ENCODE measurements around the gene EFNA5. TPM values are rescaled to one million over a fixed set of nuclear protein-coding genes. Genes with fewer than 3 reads are reported as not detected.

The EFNA5 gene
- total RNA-seq, 3 donors from 2014 or later (not counting 1 experiment from before 2014, with no cell fraction given), result 2.2 to 8.1 (median 4.3) TPM

GRCh38 chr5:107630184-107630583, 40.6 kb downstream of the EFNA5 start:
- Histone ChIP-seq H3K27ac (ENCODE audit: low read length) (no peak overlapping the region), H3K4me1 (ENCODE audit: control insufficient read depth, insufficient read depth, low read length) (no peaks in the 10 kb centered on the region), H3K27me3 (ENCODE audit: control insufficient read depth, insufficient read depth, low read length) (no peaks in the 10 kb centered on the region), H3K36me3 (ENCODE audit: control insufficient read depth, insufficient read depth, low read length) (no peaks in the 10 kb centered on the region), H3K9me3 (ENCODE audit: control insufficient read depth, insufficient read depth, low read length) (no peaks in the 10 kb centered on the region), H3K4me3 (ENCODE audit: low read length) (no peak overlapping the region)
- Mint-ChIP-seq H3K36me3 (no peaks in the 10 kb centered on the region), H3K9me3 (no peaks in the 10 kb centered on the region), H3K4me3 (no peak overlapping the region), H3K27ac (no peak overlapping the region), H3K27me3 (ENCODE audit: low read depth in 2 of 2) (peaks cover 4 to 38% of the 10 kb centered on the region in 2 donors), H3K4me1 (peaks cover 0 to 5% of the 10 kb centered on the region in 2 donors)
- intact Hi-C loops (cut with micrococcal nuclease), result no loop called here
- ATAC-seq (no peak), DNase-seq (no peak)
- no peak for TF ChIP-seq CTCF (IDR thresholded peaks at IDR 0.05)
- WGBS (ENCODE audit: insufficient coverage), result 95% methylated on average over 2 of the region's 2 CpGs

GRCh38 chr5:107624235-107624634, 46.5 kb downstream of the EFNA5 start:
- H3K36me3 Mint-ChIP-seq, result no peaks in the 10 kb centered on the region
- no peaks in the 10 kb centered on the region for H3K4me1 Mint-ChIP-seq
- WGBS (ENCODE audit: insufficient coverage), result 85% methylated on average over 1 of the region's 1 CpG
- DNase-seq (no peak), ATAC-seq (no peak)
- H3K4me3 ChIP-seq (ENCODE audit: low read length), result no peak overlapping the region
- no peaks in the 10 kb centered on the region for H3K4me1 ChIP-seq (ENCODE audit: control insufficient read depth, insufficient read depth, low read length)
- peaks cover 0 to 15% of the 10 kb centered on the region in 2 donors for H3K27me3 Mint-ChIP-seq (ENCODE audit: low read depth in 2 of 2)
- H3K27ac Mint-ChIP-seq, result no peak overlapping the region
- H3K9me3 Mint-ChIP-seq, result no peaks in the 10 kb centered on the region
- H3K4me3 Mint-ChIP-seq, result no peak overlapping the region
- intact Hi-C loops (cut with micrococcal nuclease), result no loop called here
- H3K27ac ChIP-seq (ENCODE audit: low read length), result no peak overlapping the region
- no peaks in the 10 kb centered on the region for H3K9me3 ChIP-seq (ENCODE audit: control insufficient read depth, insufficient read depth, low read length)
- no peaks in the 10 kb centered on the region for H3K36me3 ChIP-seq (ENCODE audit: control insufficient read depth, insufficient read depth, low read length)
- no peak for TF ChIP-seq CTCF (IDR thresholded peaks at IDR 0.05)
- no peaks in the 10 kb centered on the region for H3K27me3 ChIP-seq (ENCODE audit: control insufficient read depth, insufficient read depth, low read length)

GRCh38 chr5:107621089-107621488, 49.6 kb downstream of the EFNA5 start:
- ATAC-seq, result no peak
- Histone ChIP-seq H3K27me3 (ENCODE audit: control insufficient read depth, insufficient read depth, low read length) (no peaks in the 10 kb centered on the region), H3K4me1 (ENCODE audit: control insufficient read depth, insufficient read depth, low read length) (no peaks in the 10 kb centered on the region), H3K27ac (ENCODE audit: low read length) (no peak overlapping the region), H3K4me3 (ENCODE audit: low read length) (no peak overlapping the region), H3K9me3 (ENCODE audit: control insufficient read depth, insufficient read depth, low read length) (no peaks in the 10 kb centered on the region), H3K36me3 (ENCODE audit: control insufficient read depth, insufficient read depth, low read length) (no peaks in the 10 kb centered on the region)
- no peak for DNase-seq
- H3K9me3 Mint-ChIP-seq, result no peaks in the 10 kb centered on the region
- no peak overlapping the region for H3K27ac Mint-ChIP-seq
- intact Hi-C loops (cut with micrococcal nuclease), result no loop called here
- no peaks in the 10 kb centered on the region for H3K4me1 Mint-ChIP-seq
- 86% methylated on average over 1 of the region's 1 CpG for WGBS (ENCODE audit: insufficient coverage)
- H3K36me3 Mint-ChIP-seq, result no peaks in the 10 kb centered on the region
- H3K4me3 Mint-ChIP-seq, result no peak overlapping the region
- H3K27me3 Mint-ChIP-seq (ENCODE audit: low read depth in 2 of 2), result peaks cover 5 to 20% of the 10 kb centered on the region in 2 donors
- no peak for TF ChIP-seq CTCF (IDR thresholded peaks at IDR 0.05)

GRCh38 chr5:107619781-107620180, 51.0 kb downstream of the EFNA5 start:
- H3K27me3 Mint-ChIP-seq (ENCODE audit: low read depth in 2 of 2), result peaks cover 5 to 13% of the 10 kb centered on the region in 2 donors
- ATAC-seq (no peak), DNase-seq (no peak)
- H3K27ac ChIP-seq (ENCODE audit: low read length), result no peak overlapping the region
- H3K9me3 Mint-ChIP-seq, result no peaks in the 10 kb centered on the region
- no peaks in the 10 kb centered on the region for H3K36me3 Mint-ChIP-seq
- no peaks in the 10 kb centered on the region for H3K36me3 ChIP-seq (ENCODE audit: control insufficient read depth, insufficient read depth, low read length)
- H3K4me3 ChIP-seq (ENCODE audit: low read length), result no peak overlapping the region
- WGBS (ENCODE audit: insufficient coverage), result 75% methylated on average over 2 of the region's 2 CpGs
- TF ChIP-seq CTCF (IDR thresholded peaks at IDR 0.05), result no peak
- H3K27ac Mint-ChIP-seq, result no peak overlapping the region
- no peak overlapping the region for H3K4me3 Mint-ChIP-seq
- no peaks in the 10 kb centered on the region for H3K4me1 ChIP-seq (ENCODE audit: control insufficient read depth, insufficient read depth, low read length)
- no peaks in the 10 kb centered on the region for H3K4me1 Mint-ChIP-seq
- intact Hi-C loops (cut with micrococcal nuclease), result no loop called here
- no peaks in the 10 kb centered on the region for H3K27me3 ChIP-seq (ENCODE audit: control insufficient read depth, insufficient read depth, low read length)
- no peaks in the 10 kb centered on the region for H3K9me3 ChIP-seq (ENCODE audit: control insufficient read depth, insufficient read depth, low read length)

Measured in natural killer cell (primary cell).